NB4 (cell line): Measurements from ENCODE around the gene ANKH.

Source experiments
- DNase-seq: peaks from one replicate; pipeline ENCODE4 v3.0.0; 2010; ENCODE audit warnings: low read depth
- H3K4me3 ChIP-seq: one replicate; pipeline ENCODE4 v1.5.1; 2011; ENCODE audit warnings: mild to moderate bottlenecking, low read depth, low read length, moderate library complexity
- CTCF ChIP-seq: IDR thresholded peaks from one replicate; pipeline ENCODE4 v1.5.1; 2012; ENCODE audit warnings: low read depth, low read length
- MAX ChIP-seq: IDR thresholded peaks from 2 replicates; pipeline ENCODE4 v1.6.1; 2011; ENCODE audit warnings: low read depth, low read length
- MYC ChIP-seq: IDR thresholded peaks from 2 replicates; pipeline ENCODE4 v1.6.1; 2011; ENCODE audit warnings: low read depth, low read length
- POLR2A ChIP-seq: IDR thresholded peaks from 2 replicates; pipeline ENCODE4 v1.6.1; 2011; ENCODE audit warnings: mild to moderate bottlenecking; ENCODE audit not compliant: insufficient read length; ENCODE audit errors: extremely low read depth

ANKH gene

GRCh38 chr5:14732991-14733390 lies 138.6 kb downstream of the ANKH start:
- no peak overlapping the region for H3K4me3 ChIP-seq
- TF ChIP-seq POLR2A = no peak
- TF ChIP-seq MAX = no peak
- no peak for DNase-seq

GRCh38 chr5:14730881-14731280 lies 140.7 kb downstream of the ANKH start:
- TF ChIP-seq MYC (no peak), MAX (no peak), POLR2A (no peak), CTCF (no peak)
- no peak overlapping the region for H3K4me3 ChIP-seq
- no peak for DNase-seq

- no peak for DNase-seq
- H3K4me3 ChIP-seq = no peak overlapping the region
- TF ChIP-seq MYC (no peak), CTCF (no peak), POLR2A (no peak), MAX (no peak)
Observed at GRCh38 chr5:14730466-14730865, 141.1 kb downstream of the ANKH start.

- TF ChIP-seq CTCF (no peak), POLR2A (no peak), MAX (no peak), MYC (no peak)
- no peak for DNase-seq
- no peak overlapping the region for H3K4me3 ChIP-seq
Observed at GRCh38 chr5:14729448-14730385, 141.9 kb downstream of the ANKH start.

GRCh38 chr5:14728459-14728938 lies 143.1 kb downstream of the ANKH start:
- no peak overlapping the region for H3K4me3 ChIP-seq
- no peak for DNase-seq
- TF ChIP-seq MAX (no peak), POLR2A (no peak), MYC (no peak), CTCF (no peak)

- TF ChIP-seq POLR2A (no peak), CTCF (no peak), MAX (no peak), MYC (no peak)
- DNase-seq = no peak
- no peak overlapping the region for H3K4me3 ChIP-seq
Observed at GRCh38 chr5:14727928-14728458, 143.6 kb downstream of the ANKH start.
